ENCODE results near the gene SAGE1.
"Not testable (repeated sequence)": the region's sequence is repeated elsewhere in the genome, so short reads cannot be mapped to it uniquely, and the experiment has no call there.

Gene SAGE1

DNA sequence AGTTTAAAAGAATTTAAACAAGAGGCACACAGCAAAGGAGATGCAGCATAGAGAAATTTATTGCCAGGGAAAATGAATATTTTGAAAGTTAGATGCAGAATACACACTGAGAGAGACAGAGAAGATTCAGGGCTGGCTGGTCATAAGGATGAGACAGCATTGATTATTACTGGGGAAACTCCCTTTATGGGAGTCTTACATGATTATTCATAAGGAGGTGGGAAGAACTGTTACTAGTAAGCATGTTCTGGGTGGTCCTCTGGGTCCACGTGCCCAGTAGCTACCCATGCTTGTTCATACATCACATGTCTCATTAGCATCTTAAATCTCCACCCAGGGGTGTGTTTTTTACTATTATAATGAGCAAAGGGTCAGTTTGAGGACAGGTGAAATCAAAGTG is 27.0 kb downstream of the SAGE1 start:
- DNase-seq (ENCODE audit: low read depth, low spot score); H3K27ac ChIP-seq (ENCODE audit: low read length); H3K36me3 ChIP-seq (ENCODE audit: control insufficient read depth, insufficient read depth, low read length); H3K27me3 ChIP-seq (ENCODE audit: control insufficient read depth, insufficient read depth, low read length); H3K4me3 ChIP-seq (ENCODE audit: low read length); H3K9me3 ChIP-seq (ENCODE audit: control insufficient read depth, insufficient read depth, low read length); H3K4me1 ChIP-seq (ENCODE audit: control insufficient read depth, insufficient read depth, low read length): not testable (repeated sequence)
- WGBS (ENCODE audit: insufficient coverage, insufficient read length), result no CpG with 5 or more reads among the region's 1 CpG

DNA sequence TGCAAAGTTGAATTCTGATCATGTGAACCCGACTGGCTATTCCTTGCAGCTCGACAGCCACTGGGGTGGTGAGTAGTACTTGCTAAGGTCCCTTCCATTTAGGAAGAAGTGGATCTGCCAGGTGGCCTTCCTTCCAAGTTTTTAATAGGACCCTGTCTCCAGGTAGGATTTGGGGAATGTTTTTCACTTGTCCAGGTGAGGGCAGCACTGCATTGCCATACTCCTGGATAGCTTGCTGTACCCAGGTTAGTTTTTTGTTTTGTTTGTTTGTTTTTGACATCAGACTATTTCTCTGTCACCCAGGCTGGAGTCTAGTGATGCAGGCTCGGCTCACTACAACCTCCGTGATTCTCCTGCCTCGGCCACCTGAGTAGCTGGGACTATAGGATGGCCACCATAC is 29.8 kb downstream of the SAGE1 start:
- H3K27ac ChIP-seq (ENCODE audit: low read length), result no peak overlapping the region
- no peaks in the 10 kb centered on the region for H3K4me1 ChIP-seq (ENCODE audit: control insufficient read depth, insufficient read depth, low read length)
- H3K9me3 ChIP-seq (ENCODE audit: control insufficient read depth, insufficient read depth, low read length), result no peaks in the 10 kb centered on the region
- WGBS (ENCODE audit: insufficient coverage, insufficient read length), result no CpG with 5 or more reads among the region's 5 CpGs
- H3K4me3 ChIP-seq (ENCODE audit: low read length), result no peak overlapping the region
- no peak for DNase-seq (ENCODE audit: low read depth, low spot score)
- H3K36me3 ChIP-seq (ENCODE audit: control insufficient read depth, insufficient read depth, low read length), result no peaks in the 10 kb centered on the region
- H3K27me3 ChIP-seq (ENCODE audit: control insufficient read depth, insufficient read depth, low read length), result no peaks in the 10 kb centered on the region

DNA sequence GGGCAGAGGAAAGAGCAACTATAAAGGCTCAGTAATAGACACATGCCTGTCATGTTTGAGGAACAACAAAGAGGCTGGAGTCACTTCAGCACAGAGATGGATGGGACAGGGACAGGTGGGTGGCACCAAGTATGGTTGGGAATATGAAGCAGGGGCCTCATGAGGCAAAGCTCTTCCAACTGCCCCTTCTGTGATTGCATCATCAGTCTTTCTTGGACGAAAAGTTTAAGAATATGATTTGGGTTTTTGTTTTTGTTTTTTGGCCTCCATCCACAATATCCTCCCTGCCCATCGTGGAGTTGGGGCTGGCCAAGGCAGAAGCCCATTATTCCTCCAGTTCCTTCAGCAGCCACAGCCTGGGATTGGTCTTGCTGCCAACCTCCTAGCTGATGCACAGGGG is 34.4 kb downstream of the SAGE1 start:
- Histone ChIP-seq H3K27ac (ENCODE audit: low read length) (no peak overlapping the region), H3K27me3 (ENCODE audit: control insufficient read depth, insufficient read depth, low read length) (no peaks in the 10 kb centered on the region), H3K9me3 (ENCODE audit: control insufficient read depth, insufficient read depth, low read length) (no peaks in the 10 kb centered on the region), H3K4me1 (ENCODE audit: control insufficient read depth, insufficient read depth, low read length) (no peaks in the 10 kb centered on the region), H3K36me3 (ENCODE audit: control insufficient read depth, insufficient read depth, low read length) (no peaks in the 10 kb centered on the region), H3K4me3 (ENCODE audit: low read length) (no peak overlapping the region)
- DNase-seq (ENCODE audit: low read depth, low spot score), result no peak
- WGBS (ENCODE audit: insufficient coverage, insufficient read length), result no CpG with 5 or more reads among the region's 2 CpGs

DNA sequence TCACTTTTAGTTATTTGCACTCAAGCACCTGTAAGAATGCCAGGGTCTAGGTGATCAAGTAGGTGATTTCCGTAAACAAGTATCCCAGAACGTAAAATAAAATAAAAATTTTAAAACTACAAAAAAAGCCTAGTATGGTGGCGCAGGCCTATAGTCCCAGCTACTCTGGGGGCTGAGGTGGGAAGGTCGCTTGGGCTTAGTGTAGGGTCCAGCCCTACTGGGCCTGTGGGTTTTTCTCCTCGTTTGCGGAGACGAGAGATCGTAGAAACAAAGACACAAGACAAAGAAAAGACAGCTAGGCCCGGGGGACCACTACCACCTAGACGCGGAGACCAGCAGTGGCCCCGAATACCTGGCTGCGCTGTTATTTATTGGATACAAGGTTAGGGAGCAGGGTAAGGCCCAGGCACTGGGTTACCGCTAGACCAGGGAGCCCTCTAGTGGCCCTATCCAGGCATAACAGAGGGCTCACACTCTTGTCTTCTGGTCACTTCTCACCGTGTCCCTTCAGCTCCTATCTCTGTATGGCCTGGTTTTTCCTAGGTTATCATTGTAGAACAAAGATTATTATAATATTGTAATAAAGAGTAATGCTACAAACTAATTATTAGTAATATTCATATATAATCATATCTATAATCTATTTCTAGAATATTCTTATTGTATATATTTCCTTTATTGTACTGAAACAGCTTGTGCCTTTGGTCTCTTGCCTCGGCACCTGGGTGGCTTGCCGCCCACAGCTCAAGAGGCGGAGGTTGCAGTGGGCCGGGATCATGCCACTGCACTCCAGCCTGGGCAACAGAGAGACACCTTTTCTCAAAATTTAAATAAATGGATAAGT is 38.4 kb downstream of the SAGE1 start:
- no CpG with 5 or more reads among the region's 19 CpGs for WGBS (ENCODE audit: insufficient coverage, insufficient read length)
- Histone ChIP-seq H3K36me3 (ENCODE audit: control insufficient read depth, insufficient read depth, low read length) (no peaks in the 10 kb centered on the region), H3K27ac (ENCODE audit: low read length) (no peak overlapping the region), H3K4me3 (ENCODE audit: low read length) (no peak overlapping the region), H3K4me1 (ENCODE audit: control insufficient read depth, insufficient read depth, low read length) (no peaks in the 10 kb centered on the region), H3K9me3 (ENCODE audit: control insufficient read depth, insufficient read depth, low read length) (no peaks in the 10 kb centered on the region), H3K27me3 (ENCODE audit: control insufficient read depth, insufficient read depth, low read length) (no peaks in the 10 kb centered on the region)
- DNase-seq (ENCODE audit: low read depth, low spot score), result no peak

DNA sequence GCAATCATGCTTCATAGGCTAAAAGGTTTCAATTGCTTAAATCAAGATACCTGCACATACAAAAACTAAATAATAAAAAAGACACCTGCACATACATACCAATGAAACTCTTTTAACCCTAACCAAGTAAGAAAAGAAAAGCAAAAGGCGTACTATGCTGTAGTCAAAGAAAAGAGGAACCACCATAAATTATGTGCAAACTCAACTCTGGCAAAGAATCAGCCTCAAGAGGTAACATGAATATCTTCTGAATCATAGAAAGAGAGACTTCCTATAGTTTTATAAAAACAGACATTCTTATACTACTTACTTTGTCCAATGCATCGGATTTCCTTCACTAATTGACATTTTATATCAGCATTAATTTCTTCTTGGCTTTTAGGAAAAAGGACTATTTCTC is 51.0 kb downstream of the SAGE1 start:
- WGBS (ENCODE audit: insufficient coverage, insufficient read length), result no CpG with 5 or more reads among the region's 2 CpGs
- DNase-seq (ENCODE audit: low read depth, low spot score), result no peak
- no peaks in the 10 kb centered on the region for H3K4me1 ChIP-seq (ENCODE audit: control insufficient read depth, insufficient read depth, low read length)
- H3K27ac ChIP-seq (ENCODE audit: low read length), result no peak overlapping the region
- H3K4me3 ChIP-seq (ENCODE audit: low read length), result no peak overlapping the region
- H3K36me3 ChIP-seq (ENCODE audit: control insufficient read depth, insufficient read depth, low read length), result no peaks in the 10 kb centered on the region
- H3K27me3 ChIP-seq (ENCODE audit: control insufficient read depth, insufficient read depth, low read length), result no peaks in the 10 kb centered on the region
- no peaks in the 10 kb centered on the region for H3K9me3 ChIP-seq (ENCODE audit: control insufficient read depth, insufficient read depth, low read length)

DNA sequence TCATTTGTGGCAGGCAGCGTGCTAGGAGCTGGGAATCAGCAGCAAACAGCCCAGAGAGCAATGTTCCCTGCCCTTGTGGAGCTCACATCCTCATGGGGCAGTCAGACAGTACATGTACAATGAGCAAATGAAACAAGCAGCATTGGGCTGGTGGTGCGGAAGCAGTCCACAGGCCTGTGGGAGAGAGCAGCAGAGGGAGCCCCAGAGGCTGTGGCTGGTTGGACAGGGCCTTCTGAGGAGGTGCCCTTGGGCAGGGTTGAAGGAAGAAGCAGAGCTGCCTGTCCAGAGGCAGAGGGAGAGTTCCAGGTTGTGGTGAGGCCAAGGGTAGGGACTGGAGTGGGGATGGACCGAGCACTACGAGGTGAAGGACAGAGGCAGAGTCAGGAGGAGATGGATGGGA is 57.8 kb downstream of the SAGE1 start:
- Histone ChIP-seq H3K36me3 (ENCODE audit: control insufficient read depth, insufficient read depth, low read length) (no peaks in the 10 kb centered on the region), H3K27me3 (ENCODE audit: control insufficient read depth, insufficient read depth, low read length) (no peaks in the 10 kb centered on the region), H3K27ac (ENCODE audit: low read length) (no peak overlapping the region), H3K9me3 (ENCODE audit: control insufficient read depth, insufficient read depth, low read length) (no peaks in the 10 kb centered on the region), H3K4me3 (ENCODE audit: low read length) (no peak overlapping the region), H3K4me1 (ENCODE audit: control insufficient read depth, insufficient read depth, low read length) (no peaks in the 10 kb centered on the region)
- no peak for DNase-seq (ENCODE audit: low read depth, low spot score)
- WGBS (ENCODE audit: insufficient coverage, insufficient read length), result no CpG with 5 or more reads among the region's 4 CpGs

All from iPS DF 6.9 (cell line).